AG10803 (cell line): ENCODE results near the gene BBLN.
A peak's percentile ranks its signal among the peaks of the same experiment; 100 is the strongest.
"Not testable (repeated sequence)": the region's sequence is repeated elsewhere in the genome, so short reads cannot be mapped to it uniquely, and the experiment has no call there.

ENCODE experiments used
- DNase-seq: peaks from one replicate; pipeline ENCODE4 v3.0.0; 2010; ENCODE audit warnings: low read depth
- H3K4me3 ChIP-seq: 2 replicates; pipeline ENCODE4 v1.5.1; 2011; ENCODE audit warnings: mild to moderate bottlenecking, low read length, control low read depth
- TF ChIP-seq, protein P1 (sequence below): conservative IDR thresholded peaks from 2 replicates; pipeline ENCODE4 v1.5.1; 2011; ENCODE audit warnings: mild to moderate bottlenecking, low read length, control low read depth, inconsistent platforms

BBLN gene

DNA sequence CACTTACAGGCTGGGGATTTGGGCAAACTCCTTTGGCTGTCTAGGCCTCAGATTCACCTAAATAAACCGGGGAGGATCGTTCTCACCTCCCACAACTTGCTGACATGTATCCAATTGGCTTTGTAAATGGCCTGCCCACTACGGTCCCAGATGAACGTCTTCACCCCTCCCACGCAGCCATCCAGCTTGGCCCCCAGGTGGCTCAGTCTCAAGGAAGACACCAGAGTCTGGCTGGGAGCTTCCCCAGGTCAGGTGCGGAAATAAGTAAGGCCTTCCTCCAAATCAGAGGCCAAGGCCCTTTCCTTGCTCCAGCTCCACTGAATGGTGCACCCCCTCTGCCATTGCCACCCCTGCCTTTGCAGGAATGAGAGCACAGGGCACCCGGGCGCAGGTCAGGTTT is 19.9 kb downstream of the BBLN start:
- TF ChIP-seq, protein P1, sequence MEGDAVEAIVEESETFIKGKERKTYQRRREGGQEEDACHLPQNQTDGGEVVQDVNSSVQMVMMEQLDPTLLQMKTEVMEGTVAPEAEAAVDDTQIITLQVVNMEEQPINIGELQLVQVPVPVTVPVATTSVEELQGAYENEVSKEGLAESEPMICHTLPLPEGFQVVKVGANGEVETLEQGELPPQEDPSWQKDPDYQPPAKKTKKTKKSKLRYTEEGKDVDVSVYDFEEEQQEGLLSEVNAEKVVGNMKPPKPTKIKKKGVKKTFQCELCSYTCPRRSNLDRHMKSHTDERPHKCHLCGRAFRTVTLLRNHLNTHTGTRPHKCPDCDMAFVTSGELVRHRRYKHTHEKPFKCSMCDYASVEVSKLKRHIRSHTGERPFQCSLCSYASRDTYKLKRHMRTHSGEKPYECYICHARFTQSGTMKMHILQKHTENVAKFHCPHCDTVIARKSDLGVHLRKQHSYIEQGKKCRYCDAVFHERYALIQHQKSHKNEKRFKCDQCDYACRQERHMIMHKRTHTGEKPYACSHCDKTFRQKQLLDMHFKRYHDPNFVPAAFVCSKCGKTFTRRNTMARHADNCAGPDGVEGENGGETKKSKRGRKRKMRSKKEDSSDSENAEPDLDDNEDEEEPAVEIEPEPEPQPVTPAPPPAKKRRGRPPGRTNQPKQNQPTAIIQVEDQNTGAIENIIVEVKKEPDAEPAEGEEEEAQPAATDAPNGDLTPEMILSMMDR, result no peak
- H3K4me3 ChIP-seq, result no peak overlapping the region
- no peak for DNase-seq

- TF ChIP-seq, protein P1, result no peak
- H3K4me3 ChIP-seq, result no peak overlapping the region
- DNase-seq, result no peak
Measured at GRCh38 chr9:128180447-128180846, 20.4 kb downstream of the BBLN start.

DNA sequence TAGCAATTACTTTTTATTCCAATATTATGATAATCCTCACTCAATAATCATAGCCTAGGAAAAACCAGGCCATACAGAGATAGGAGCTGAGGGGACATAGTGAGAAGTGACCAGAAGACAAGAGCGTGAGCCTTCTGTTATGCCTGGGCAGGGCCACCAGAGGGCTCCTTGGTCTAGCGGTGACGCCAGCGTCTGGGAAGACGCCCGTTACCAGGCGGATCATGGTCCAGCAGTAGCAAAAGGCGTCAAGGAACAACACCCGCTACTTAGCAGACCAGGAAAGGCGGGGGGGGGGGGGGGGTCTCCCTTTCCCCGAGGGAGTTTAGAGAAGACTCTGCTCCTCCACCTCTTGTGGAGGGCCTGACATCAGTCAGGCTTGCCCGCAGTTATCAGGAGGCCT is 21.4 kb downstream of the BBLN start:
- peak; percentile 50 for DNase-seq
- H3K4me3 ChIP-seq, result not testable (repeated sequence)
- TF ChIP-seq, protein P1, result peak; percentile 50

GRCh38 chr9:128182893-128183588 is 23.0 kb downstream of the BBLN start:
- TF ChIP-seq, protein P1, result no peak
- H3K4me3 ChIP-seq, result no peak overlapping the region
- no peak for DNase-seq

DNA sequence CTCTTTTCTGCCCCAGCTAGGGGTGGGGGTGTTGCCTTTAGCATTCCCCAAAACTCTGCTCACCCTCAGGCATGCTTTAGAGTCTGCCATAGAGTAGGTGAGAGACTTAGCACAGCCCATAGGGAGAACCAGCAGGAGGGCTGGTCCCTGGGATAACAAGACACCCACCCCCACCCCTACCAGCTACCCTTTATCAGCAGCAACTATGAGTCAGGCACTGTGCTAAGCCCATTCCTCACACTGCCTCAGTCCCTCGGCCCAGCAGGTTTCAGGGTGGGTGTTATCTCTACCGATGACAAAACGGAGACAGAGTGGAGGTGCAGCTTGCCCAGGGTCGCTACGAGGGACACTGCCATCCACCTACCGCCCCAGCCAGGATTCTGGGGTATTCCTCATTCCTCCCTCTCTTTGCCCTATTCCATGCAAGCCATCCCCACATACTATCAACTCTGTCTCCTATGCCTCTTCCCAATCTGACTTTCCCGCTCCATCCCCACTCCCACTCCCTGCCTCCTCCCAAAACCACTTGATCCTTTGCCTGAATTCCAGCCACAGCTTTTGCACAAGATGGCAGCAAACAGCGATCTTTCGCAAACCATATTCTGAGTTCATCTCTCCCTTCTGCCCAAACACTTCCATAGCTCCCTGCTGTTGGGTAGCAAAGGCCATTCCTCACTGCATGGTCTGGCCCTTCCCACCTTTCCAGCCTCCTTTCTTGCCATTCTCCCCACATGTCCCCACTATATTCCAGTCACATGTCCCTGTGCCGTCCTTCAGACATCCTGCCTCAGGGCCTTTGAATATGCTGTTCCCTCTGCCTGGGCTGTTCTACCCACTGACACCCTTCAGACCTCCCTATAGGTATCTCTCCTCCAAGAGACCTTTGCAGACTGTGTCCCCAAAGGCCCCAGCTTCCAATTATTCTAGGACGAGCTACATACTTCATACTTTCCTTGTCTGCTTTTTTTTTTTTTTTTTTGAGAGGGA is 26.2 kb downstream of the BBLN start:
- no peak for DNase-seq
- no peak overlapping the region for H3K4me3 ChIP-seq
- TF ChIP-seq, protein P1, result no peak

GRCh38 chr9:128187361-128187760 is 27.3 kb downstream of the BBLN start:
- no peak for DNase-seq
- TF ChIP-seq, protein P1, result no peak
- H3K4me3 ChIP-seq, result no peak overlapping the region
